ENCODE results near the gene ZNF230.
A peak's percentile ranks its signal among the peaks of the same experiment; 100 is the strongest.

The ZNF230 gene

DNA sequence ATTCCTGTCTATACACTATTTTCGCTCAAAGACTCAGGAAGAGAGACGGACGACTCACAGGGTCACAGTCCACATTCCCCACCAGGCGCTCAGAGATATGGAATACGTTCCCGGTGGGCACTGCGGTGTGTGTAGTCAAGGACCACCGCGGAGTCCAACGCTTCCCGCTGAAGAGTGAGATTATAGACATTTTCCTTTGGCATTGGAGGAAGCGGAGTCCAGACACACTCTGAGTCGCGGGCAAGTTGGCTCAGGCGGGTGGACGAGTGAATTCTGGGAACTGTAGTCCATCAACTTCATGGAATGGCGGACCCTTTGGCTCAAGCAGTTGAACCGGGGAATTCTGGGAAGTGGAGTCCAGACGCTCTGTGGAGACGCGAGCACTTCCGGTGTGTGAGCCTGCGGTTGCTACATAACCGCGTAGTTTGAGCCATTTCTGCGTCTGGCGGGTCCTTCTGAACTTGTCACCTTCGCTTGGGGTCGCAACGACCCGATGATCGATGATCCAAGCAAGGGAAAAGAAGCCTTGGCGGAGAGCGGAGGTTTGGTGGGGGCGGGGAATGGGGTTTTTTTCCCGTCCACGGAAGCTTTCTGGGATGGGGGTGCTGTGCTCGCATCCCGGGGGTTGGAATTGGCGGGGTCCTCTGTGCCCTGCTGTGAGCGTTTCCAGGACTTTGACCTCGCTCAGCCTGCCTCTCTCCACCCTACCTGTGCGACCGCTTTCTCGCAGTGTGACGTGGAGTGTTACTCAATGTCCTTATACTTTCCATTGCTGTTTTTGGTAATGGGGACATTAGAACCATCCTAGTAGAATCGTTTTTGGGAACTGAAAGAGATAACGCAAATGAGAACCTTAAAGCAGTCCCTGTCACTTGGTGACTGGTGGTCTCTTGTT is at the start of gene ZNF230:
ZNF230 (plus strand) TSS at position 392 of the 895 bp plus-strand sequence. CDS start 4,122 bp downstream, outside the sequence.
- peak; percentile 76 for DNase-seq

DNA sequence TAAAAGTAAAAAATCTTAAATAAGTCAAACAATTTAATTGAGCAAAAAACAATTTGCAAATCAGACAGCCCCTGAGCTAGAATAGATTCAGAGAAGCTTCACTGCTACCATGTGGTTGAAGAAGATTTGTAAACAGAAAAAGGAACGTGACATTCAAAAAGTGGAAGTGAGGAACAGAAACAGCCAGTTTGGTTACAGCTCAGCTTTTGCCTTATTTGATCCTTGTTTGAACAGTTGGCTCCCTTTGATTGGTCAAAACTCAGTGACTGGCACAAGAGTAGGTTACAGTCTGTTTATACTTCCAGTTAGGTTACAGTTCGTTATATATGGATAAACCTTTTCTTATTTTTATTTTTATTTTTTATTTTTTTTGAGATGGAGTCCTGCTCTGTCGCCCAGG is 45.9 kb upstream of the ZNF230 start:
- DNase-seq: no peak

DNA sequence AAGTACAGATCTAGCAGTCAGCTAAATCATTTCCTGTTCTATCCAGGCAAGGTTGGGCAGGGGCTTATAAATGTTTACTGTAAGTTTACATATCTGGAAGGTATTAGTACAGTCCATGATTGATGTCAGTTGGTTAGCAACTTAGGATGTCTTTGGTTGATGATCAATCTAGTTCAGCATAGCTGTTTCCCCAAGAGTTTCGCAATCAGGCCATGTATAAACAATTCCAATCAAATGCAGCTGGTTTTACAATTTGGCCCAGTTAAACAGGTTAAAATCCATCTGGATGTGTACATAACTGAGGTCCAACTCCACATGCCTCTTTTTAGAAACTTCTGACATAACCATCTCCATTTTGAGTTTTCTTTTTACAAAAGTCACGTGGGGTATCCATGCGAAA is 44.9 kb upstream of the ZNF230 start:
- no peak for DNase-seq

DNA sequence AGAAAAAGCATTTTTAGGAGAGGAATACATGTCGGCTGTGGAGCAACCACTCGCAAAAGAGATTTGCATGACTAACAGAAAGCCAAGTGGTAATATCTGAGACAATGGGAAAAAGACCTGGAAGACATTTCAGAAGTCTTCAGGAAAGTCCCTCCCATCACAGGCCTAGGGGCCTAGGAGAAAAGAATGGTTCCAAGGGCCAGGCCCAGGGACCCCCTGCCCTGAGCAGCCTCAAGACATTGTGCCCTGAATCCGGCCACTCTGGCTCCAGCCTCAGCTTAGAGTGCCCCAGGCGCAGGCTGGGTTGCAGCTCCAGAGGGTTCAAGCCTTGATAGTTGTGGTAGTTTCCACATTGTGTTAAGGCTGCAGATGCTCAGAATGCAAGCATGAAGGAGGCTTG is 42.3 kb upstream of the ZNF230 start:
- no peak for DNase-seq

DNA sequence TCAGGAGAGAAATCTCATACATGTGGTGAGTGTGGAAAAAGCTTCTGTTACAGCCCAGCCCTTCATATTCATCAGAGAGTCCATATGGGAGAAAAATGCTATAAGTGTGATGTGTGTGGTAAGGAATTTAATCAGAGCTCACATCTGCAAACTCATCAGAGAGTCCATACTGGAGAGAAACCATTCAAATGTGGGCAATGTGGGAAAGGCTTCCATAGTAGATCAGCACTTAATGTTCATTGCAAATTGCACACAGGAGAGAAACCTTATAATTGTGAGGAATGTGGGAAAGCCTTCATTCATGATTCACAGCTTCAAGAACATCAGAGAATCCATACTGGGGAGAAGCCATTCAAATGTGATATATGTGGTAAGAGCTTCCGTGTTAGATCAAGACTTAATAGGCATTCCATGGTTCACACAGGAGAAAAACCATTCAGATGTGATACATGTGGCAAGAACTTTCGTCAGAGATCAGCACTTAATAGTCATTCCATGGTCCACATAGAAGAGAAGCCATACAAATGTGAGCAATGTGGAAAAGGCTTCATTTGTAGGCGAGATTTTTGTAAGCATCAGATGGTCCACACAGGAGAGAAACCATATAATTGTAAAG is 36.6 kb upstream of the ZNF230 start:
- DNase-seq: no peak

DNA sequence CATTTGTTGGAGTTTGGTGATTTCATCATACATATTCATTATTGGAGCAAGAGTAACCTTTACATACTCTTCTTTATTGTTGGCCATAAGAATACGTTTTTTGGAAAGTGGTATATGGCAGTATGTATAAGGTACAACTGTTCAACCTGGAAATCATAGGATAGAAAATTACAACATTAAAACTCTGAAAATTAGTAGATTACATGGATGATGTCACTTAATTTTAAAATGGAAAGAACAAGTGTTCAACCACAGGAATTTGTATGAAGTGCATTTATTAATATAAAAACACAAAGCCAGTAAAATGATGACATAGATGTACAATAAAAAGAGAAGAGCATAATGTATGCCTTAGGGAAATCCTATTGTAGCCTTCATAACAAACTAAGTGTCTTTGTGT is 26.0 kb upstream of the ZNF230 start:
- DNase-seq: no peak

DNA sequence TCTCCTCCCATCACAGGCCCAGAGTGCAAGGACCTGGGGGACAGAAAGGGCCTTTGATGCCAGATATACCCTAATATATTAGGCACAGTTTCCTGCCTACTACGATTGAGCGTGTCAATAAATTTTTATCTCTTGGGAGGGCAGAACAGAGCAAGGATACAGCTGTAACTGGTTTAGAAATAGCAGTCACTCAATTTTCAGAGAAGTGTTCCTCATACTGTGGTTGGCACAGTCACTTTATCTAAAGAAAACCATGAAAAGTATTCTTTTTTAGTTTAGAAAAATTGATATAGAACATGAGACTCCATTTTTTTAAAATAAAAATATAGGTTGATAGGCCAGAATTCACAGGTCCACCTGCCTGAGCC is 19.2 kb upstream of the ZNF230 start:
- DNase-seq: no peak

DNA sequence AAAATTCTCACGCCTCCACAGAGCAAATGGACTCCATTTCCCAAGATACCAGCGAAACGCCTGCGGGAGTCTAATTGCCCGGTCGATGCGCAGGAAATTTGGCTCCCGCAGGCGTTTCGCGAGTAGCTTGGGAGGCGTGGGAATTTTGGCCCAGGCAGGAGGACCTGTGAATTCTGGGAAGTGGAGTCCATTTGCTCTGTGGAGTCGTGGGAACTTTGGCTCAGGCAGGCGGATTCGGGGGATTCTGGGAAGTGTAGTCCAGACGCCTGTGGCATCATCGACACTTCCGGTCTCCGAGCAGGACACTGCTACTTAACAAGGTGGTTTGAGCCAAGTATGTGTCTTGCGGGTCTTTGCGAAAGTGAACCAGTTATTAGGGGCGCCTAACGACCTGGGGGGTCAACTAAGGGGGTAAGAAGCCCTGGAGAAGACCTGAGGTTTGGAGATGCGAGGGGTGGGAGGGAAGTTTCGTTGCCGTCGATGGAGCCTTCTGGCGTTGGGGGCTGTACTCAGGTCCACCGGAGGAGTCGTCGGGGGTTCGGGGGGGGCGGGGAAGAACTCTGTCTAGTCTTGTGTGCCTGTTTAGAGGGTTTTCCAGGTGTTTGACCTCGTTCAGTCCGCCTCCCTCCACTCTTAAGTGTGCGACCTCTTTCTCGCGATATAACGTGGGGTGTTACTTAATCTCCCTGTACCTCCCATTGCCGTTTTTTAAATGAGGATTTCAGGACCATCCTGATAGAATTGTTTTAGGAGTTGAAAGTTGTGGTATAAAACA is 18.7 kb upstream of the ZNF230 start, which contains the start of gene ZNF155:
ZNF155 (plus strand) TSS at position 277 of the 775 bp plus-strand sequence. CDS start 4,356 bp downstream, outside the sequence.
- peak; percentile 51 to 58 for DNase-seq

DNA sequence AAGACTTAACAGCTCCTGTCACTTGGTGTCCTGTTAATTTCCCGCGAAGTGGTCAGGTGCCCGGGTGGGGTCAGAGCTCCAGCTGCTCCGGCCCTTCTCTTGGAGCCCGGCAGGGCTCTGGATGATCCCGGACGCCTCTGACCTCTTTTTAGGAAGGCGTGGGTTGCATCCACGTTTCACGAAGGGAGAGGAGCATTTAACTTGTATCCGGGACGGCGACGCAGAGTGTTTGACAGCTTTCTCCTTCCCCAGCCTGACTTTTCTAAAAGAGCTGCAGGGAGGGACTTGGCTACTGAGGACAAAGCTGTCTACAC is 18.1 kb upstream of the ZNF230 start:
- no peak for DNase-seq

DNA sequence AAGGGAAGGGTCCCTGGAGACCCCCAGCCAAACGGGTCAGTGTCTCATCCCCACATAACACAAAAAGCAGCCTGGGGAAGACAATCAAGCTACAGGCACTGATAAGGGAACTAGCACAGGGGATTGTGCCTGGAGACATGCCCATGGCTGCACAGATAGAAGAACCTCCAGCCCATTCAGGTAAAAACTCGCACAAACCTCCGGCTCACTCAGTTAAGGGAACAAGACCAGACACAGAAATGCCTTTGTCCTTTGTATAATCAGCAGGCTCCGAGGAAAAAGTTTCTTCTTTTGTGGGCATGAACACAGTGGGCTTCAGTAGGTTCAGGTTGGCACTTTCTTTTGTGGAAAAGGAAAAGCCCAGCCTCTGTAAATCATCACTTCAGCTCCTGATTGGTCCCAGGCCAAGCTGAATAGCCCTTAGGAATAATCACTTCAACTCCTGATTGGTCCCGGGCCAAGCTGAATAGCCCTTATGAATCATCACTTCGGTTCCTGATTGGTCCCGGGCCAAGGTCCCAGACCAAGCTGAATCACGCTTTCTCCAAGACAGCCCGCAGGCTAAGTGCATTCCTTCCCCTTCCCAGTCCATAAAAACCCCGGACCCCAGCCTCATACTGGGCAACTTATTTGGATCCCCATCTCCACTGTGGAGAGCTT is 5.0 kb upstream of the ZNF230 start:
- no peak for DNase-seq

DNA sequence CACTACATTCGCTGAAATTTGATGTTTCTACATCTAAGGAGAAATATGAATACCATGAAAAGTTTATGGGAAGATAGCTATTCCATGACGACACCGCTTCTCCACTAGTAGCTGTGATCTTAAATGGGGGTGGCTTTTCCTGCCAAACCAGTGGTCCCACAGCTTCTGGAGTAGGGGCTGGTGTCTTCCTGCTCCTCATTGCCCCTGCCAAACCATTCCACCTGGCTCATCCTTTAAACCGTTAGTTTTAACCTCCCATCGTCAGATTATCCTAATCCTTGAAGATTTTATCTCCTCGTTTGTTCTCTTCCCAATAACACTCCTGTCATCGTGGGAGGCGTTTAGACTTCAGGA is 568 bp upstream of the ZNF230 start:
- DNase-seq: no peak

DNA sequence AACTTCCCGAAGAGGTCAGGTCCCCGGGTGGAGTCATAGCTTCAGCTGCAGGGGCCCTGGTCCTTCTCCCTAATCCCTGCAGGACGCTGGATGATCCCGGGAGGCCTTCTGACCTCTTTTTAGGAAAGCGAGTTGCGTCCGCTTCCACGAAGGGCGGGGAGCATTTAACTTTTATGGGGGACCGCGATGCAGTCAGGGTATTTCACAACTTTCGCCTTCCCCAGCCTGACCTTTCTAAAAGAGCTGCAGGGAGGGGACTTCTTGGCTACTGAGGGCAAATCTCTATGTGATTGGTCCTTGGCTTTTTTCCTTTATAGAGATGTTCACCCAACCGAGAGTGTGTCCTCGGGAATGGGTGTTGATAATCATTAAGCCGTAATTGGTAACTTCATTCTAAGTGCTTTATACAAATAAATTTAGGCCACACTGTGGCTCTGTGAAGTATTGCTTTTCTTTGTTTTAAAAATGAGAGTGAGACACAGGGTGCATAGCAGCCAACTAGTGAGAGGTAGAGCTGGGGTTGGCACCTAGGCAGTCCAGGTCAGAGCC is 778 bp downstream of the ZNF230 start:
- no peak for DNase-seq

DNA sequence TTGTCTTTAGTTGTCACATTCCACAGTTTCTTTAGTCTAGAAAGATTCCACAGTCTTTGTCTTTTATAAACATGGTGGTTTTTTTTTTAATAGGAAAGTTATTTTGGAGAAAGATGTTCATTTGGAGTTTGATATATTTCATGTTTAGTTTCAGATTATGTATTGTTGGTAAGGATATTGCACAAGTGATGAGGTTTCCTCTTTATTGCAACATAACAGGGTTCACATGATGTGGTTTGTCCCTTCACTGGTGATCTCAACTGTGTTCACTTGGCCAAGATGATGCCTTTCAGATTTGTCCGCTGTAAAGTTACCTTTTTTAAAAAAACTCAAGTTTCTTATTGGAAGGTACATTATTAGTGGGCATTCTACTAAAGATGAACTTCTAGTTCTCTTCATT is 3.2 kb downstream of the ZNF230 start:
- DNase-seq: no peak

DNA sequence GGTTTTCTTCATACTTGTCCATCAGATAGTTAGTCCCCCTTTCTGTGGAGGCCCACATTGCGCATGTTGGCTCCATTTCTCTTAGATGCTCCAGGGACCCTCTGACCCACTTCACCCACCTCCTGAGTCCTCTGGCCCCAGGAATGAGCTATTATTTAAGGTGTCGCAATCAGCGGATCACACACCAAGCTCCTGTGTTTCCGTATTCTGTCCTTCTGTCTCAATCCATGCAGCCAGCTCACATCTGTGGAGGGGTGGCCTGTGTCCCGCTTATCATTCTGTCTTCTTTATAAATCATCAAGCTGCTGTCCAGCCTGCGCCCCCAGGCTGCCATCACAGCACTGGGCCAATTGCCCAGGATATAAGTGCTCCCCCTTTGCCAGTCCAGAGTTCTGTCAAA is 4.7 kb downstream of the ZNF230 start:
- DNase-seq: no peak

DNA sequence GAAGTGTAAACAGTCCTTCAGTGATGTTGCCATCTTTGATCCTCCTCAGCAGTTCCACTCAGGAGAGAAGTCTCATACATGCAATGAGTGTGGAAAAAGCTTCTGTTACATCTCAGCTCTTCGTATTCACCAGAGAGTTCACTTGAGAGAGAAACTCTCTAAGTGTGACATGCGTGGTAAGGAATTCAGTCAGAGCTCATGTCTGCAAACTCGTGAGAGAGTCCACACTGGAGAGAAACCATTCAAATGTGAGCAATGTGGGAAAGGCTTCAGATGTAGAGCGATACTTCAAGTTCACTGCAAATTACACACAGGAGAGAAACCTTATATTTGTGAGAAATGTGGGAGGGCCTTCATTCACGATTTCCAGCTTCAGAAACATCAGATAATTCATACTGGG is 7.7 kb downstream of the ZNF230 start:
- DNase-seq: no peak

DNA sequence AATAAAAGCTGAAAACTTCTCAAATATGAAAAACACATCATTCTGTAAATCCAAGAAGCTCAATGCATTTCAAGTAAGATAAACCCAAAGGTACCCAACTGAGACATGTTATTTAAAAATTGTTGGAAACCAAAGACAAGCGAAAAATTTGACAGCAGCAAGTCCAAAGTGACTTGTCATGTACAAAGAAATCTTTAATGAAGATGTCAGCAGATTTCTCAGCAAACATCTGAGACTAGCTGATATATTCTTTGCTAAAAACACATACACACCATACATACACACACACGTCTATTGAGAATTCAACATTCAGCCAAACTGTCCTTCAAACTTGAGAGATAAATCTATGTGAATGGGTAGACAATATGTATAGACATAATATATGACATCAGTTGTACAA is 16.7 kb downstream of the ZNF230 start:
- DNase-seq: no peak

DNA sequence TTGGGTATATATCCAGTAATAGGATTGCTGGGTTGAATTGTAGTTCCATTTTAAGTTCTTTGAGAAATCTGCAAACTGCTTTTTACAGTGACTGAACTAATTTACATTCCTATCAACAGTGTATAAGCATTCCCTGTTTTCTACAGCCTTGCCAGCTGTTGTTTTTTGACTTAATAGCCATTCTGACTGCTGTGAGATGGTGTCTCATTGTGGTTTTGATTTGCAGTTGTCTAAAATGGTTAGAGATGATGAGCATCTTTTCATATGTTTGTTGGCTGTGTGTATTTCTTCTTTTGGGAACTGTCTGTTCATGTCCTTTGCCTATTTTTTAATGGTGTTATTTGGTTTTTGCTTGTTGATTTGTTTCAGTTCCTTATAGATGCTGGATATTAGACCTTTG is 18.5 kb downstream of the ZNF230 start:
- no peak for DNase-seq

DNA sequence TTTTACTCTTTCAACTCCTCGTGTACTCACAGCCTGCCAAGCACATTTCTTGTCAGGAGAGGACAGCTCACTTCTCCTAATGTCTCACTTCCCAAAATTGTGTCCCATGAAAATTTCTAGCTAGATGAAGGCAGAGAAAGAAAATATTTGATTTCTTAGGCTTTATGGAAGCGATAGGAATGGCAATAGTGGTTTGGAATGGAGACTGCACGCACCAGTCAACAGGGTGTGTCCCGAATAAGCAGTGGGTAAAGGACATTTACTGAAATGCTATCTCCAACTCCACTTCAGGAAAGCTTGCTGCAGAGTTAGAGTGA is 22.1 kb downstream of the ZNF230 start:
- no peak for DNase-seq

DNA sequence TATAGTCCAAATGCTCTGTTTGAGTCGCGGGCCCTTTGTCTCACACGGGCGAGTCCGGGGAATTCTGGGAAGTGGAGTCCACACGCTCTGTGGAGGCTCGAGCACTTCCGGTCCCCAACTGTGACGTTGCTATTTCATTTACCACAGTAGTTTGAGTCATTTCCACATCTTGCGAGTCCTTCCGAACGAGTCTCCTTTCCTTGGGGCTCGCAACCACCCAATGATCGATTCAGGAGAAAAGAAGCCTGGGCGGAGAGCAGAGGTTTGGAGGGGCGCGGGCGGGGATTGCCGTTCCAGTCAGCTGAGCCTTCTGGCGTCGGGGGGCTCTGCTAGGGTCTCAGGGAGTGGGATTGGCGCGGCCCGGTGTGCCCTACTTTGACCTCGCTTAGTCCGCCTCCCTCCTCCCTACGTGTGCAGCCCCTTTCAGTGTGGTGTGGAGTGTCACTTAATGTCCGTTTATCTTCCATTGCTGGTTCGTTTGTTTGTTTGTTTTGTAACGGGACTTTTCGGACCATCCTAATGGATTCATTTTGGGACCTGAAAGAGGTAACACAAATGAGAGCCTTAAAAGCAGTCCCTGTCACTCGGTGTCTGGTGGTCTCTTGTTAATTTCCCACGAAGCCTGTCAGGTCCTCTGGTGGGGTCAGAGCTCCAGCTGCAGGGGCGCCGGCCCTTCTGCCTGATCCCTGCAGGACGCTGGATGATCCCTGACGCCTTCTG is 22.6 kb downstream of the ZNF230 start, which contains the start of gene ZNF222:
ZNF222 (plus strand) TSS at position 163 of the 720 bp plus-strand sequence; CDS start at position 221, 58 bp downstream.
- DNase-seq: peak; percentile 72 to 79

DNA sequence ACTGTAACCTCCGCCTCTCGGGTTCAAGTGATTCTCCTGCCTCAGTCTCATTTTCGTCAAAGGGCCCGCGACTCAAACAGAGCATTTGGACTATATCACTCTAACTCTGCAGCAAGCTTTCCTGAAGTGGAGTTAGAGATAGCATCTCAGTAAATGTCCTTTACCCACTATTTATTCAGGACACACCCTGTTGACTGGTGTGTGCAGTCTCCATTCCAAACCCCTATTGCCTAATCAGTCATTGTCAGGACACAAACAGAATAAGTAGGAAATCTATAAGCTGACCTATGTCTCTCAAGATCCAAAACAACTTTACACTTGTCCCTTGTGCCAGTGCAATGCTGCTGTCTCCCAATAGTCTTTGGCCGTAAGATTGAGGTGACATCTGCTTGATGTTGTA is 23.9 kb downstream of the ZNF230 start:
- DNase-seq: no peak

DNA sequence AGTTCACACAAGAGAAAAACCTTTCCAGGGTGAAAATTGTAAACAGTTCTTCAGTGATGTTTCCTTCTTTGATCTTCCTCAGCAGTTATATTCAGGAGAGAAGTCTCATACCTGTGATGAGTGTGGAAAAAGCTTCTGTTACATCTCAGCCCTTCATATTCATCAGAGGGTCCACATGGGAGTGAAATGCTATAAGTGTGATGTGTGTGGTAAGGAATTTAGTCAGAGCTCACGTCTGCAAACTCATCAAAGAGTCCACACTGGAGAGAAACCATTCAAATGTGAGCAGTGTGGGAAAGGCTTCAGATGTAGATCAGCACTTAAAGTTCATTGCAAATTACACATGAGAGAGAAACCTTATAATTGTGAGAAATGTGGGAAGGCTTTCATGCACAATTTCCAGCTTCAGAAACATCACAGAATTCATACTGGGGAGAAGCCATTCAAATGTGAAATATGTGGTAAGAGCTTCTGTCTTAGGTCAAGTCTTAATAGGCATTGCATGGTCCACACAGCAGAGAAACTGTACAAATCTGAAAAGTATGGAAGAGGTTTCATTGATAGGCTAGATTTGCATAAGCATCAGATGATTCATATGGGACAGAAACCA is 29.3 kb downstream of the ZNF230 start:
- no peak for DNase-seq

DNA sequence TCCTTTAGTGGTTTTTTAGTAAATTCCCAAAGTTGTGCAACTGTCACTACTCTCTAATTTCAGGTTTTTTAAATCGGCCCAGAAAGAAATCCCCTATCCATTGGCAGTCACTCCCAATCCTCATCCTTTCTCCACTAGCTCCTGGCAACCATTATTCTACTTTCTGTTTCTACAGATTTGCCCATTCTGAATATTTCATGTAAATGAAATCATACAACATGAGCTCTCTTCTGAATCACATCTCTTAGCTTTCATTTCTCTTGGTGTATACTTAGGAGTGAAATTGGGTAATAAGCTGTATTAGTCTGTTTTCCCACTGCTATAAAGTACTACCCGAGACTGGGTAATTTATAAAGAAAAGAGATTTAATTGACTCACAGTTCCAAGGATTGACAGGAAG is 39.4 kb downstream of the ZNF230 start:
- no peak for DNase-seq
